ENCODE data around the gene KCNAB2.

KCNAB2 gene

GRCh38 chr1:6019166-6019845, 26.4 kb upstream of the KCNAB2 start:
- H3K9me2 ChIP-seq (ENCODE audit: low read depth, low read length): no peaks in the 10 kb centered on the region
- H4K20me1 ChIP-seq (ENCODE audit: insufficient read depth, low read length): no peaks in the 10 kb centered on the region
- H3K9ac ChIP-seq (ENCODE audit: low read length): no peak overlapping the region
- no peaks in the 10 kb centered on the region for H3K9me3 ChIP-seq (ENCODE audit: low read length)
- no peak overlapping the region for H3K4me3 ChIP-seq (ENCODE audit: low read depth, low read length, poor library complexity, severe bottlenecking)
- H3K4me1 ChIP-seq (ENCODE audit: insufficient read depth, low read length, severe bottlenecking): no peaks in the 10 kb centered on the region
- no peak overlapping the region for H3K4me2 ChIP-seq (ENCODE audit: low read length)
- H3F3A ChIP-seq (ENCODE audit: insufficient read depth, low read length): no peaks in the 10 kb centered on the region
- no peak overlapping the region for H2AFZ ChIP-seq (ENCODE audit: low read length)
- TF ChIP-seq EZH2 (IDR thresholded peaks at IDR 0.05; ENCODE audit: borderline replicate concordance, low read length): no peak
- no peak for TF ChIP-seq CTCF (IDR thresholded peaks at IDR 0.05; ENCODE audit: low read length)
- H3K27ac ChIP-seq (ENCODE audit: low read depth, low read length, poor library complexity, severe bottlenecking): no peak overlapping the region
- H3K36me3 ChIP-seq (ENCODE audit: insufficient read depth, low read length): no peaks in the 10 kb centered on the region
- H3K79me2 ChIP-seq (ENCODE audit: insufficient read depth, low read length): no peaks in the 10 kb centered on the region
- H3K27me3 ChIP-seq (ENCODE audit: insufficient read depth, low read length): no peaks in the 10 kb centered on the region

GRCh38 chr1:6022193-6022592, 23.5 kb upstream of the KCNAB2 start:
- Histone ChIP-seq H3K27me3 (ENCODE audit: insufficient read depth, low read length) (no peaks in the 10 kb centered on the region), H3K9me2 (ENCODE audit: low read depth, low read length) (no peaks in the 10 kb centered on the region)

GRCh38 chr1:6023346-6023745, 22.3 kb upstream of the KCNAB2 start:
- Histone ChIP-seq H3F3A (ENCODE audit: insufficient read depth, low read length) (no peaks in the 10 kb centered on the region), H3K79me2 (ENCODE audit: insufficient read depth, low read length) (peaks cover 7% of the 10 kb centered on the region), H3K4me3 (ENCODE audit: low read depth, low read length, poor library complexity, severe bottlenecking) (no peak overlapping the region), H3K36me3 (ENCODE audit: insufficient read depth, low read length) (peaks cover 1% of the 10 kb centered on the region; the same call in 1 of the 2 replicates), H3K9me2 (ENCODE audit: low read depth, low read length) (no peaks in the 10 kb centered on the region), H4K20me1 (ENCODE audit: insufficient read depth, low read length) (no peaks in the 10 kb centered on the region), H3K9me3 (ENCODE audit: low read length) (no peaks in the 10 kb centered on the region), H2AFZ (ENCODE audit: low read length) (no peak overlapping the region), H3K27me3 (ENCODE audit: insufficient read depth, low read length) (no peaks in the 10 kb centered on the region), H3K4me1 (ENCODE audit: insufficient read depth, low read length, severe bottlenecking) (peaks cover 34% of the 10 kb centered on the region), H3K9ac (ENCODE audit: low read length) (no peak overlapping the region), H3K4me2 (ENCODE audit: low read length) (no peak overlapping the region), H3K27ac (ENCODE audit: low read depth, low read length, poor library complexity, severe bottlenecking) (no peak overlapping the region)
- no peak for TF ChIP-seq CTCF (IDR thresholded peaks at IDR 0.05; ENCODE audit: low read length)

More at GRCh38 chr1:6022193-6022592, 23.5 kb upstream of the KCNAB2 start:
- Histone ChIP-seq H3K4me3 (ENCODE audit: low read depth, low read length, poor library complexity, severe bottlenecking) (no peak overlapping the region), H3K79me2 (ENCODE audit: insufficient read depth, low read length) (no peaks in the 10 kb centered on the region), H3K27ac (ENCODE audit: low read depth, low read length, poor library complexity, severe bottlenecking) (no peak overlapping the region), H3F3A (ENCODE audit: insufficient read depth, low read length) (no peaks in the 10 kb centered on the region), H3K4me1 (ENCODE audit: insufficient read depth, low read length, severe bottlenecking) (peaks cover 23% of the 10 kb centered on the region), H3K36me3 (ENCODE audit: insufficient read depth, low read length) (no peaks in the 10 kb centered on the region), H3K4me2 (ENCODE audit: low read length) (no peak overlapping the region), H2AFZ (ENCODE audit: low read length) (no peak overlapping the region), H3K9me3 (ENCODE audit: low read length) (no peaks in the 10 kb centered on the region), H3K9ac (ENCODE audit: low read length) (no peak overlapping the region), H4K20me1 (ENCODE audit: insufficient read depth, low read length) (no peaks in the 10 kb centered on the region)
- TF ChIP-seq CTCF (IDR thresholded peaks at IDR 0.05; ENCODE audit: low read length) (no peak), EZH2 (IDR thresholded peaks at IDR 0.05; ENCODE audit: borderline replicate concordance, low read length) (no peak)
